Activated effector memory CD4-positive, alpha-beta T cell treated with anti-CD3 and anti-CD28 coated beads, Interleukin-2, amount 50 U/mL, for 16 hours (primary cell): ENCODE results near the gene MAP4K4.
"Not testable (repeated sequence)": the region's sequence is repeated elsewhere in the genome, so short reads cannot be mapped to it uniquely, and the experiment has no call there.

Source experiments
- DNase-seq: peaks from one replicate; pipeline ENCODE4 v3.0.0-alpha.2; 2020

MAP4K4 gene

DNA sequence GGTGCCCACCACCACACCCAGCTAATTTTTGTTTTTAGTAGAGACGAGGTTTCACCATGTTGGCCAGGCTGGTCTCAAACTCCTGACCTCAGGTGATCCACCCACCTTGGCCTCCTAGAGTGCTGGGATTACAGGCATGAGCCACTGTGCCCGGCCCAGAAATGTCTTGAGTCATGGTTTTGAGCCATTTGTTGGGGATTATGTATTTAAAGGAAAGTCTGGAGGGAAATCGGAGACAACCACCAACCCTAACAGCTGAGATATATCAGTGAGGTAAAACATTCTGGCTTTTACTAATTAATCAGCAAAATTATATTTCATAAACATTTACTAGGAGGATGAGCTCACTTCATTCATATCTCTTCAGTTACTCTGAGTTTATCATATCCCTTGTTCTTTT lies 72.2 kb downstream of the MAP4K4 start:
- DNase-seq, result not testable (repeated sequence)

DNA sequence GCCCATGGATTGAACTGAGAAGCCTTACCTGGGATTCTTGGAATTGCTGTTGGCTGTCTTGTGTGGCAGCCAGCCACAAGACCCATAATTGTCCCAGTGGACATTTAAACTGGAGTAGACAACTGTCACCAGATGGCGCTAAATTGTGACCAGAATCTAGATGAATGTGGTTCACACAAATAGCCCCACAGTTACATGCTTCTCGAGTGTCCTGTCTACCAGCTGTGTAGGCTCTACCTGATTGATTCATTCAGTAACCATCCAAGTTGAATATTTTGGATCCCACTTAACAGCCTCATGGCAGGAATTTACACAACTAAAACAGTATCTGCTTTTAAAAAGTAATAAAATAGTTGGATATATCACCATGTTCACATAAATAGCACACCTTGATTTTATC lies 73.2 kb downstream of the MAP4K4 start:
- no peak for DNase-seq

DNA sequence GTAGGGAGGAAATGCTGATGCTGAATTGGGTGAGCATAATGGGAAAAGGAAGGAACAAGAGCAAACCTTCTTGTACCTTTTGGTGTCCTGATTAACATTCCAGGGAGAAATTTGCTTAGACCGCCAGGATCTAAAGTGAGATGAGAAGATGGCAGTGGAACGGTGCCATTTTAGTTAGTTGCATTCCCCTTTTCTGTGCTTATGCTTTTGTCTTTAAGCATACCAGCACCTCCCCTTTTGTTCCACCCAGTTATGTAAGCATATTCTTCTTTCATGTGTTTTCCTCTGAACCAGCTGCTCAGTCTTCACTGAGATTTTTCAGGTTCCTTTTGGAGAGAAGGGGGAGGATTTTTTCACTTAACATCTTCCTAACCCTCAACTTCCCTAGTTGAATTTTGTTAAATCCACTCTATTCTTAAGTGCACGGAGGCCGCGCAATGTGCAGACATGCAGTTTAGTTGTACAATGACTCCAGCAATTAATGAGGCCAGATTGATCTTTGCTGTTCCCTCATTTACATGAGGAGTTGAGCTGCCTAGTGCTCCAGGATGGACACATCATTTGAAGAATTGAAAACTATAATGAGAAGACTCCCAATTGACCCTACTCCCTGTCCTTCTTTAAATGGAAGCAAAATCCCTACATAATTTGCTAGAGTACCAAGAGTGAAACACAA lies 73.9 kb downstream of the MAP4K4 start:
- DNase-seq, result no peak

DNA sequence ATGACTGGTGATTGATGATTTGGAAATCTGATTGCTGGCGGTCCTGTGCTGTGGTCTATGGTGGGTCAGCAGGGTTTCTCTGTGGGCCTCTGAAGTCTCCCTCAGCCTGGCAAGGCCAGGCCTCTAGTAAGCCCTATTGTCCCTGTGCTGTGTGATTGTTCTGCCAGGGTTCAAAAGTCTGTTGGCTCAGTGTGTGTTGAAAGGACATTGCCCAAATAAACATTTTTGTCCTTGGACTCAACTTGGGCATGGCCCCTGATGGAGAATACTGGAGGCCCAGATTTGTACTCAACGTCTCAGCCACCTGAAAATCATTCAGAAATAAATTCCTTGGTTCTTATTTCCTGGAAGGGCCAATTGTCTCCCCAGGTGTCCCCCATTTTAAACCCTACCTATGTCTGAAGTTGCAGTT lies 74.4 kb downstream of the MAP4K4 start:
- DNase-seq, result no peak

DNA sequence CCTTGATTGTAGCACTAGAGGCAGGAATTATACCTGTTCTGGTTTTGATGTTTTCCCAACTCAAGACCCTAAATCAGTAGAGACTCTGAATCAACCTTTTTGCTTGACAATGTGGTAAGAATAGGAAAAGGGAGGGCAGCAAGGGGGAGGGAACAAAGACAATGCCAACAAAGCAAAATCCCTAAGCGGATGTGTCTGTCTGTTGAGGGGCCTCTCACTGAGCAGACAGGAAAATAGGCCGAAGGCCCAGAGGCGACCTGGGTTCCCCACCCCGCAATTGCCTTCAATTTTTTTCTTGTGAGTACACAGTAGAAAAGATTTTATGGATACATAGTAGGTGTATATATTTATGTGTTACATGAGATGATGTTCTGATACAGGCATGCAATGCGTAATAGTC lies 75.6 kb downstream of the MAP4K4 start:
- no peak for DNase-seq

DNA sequence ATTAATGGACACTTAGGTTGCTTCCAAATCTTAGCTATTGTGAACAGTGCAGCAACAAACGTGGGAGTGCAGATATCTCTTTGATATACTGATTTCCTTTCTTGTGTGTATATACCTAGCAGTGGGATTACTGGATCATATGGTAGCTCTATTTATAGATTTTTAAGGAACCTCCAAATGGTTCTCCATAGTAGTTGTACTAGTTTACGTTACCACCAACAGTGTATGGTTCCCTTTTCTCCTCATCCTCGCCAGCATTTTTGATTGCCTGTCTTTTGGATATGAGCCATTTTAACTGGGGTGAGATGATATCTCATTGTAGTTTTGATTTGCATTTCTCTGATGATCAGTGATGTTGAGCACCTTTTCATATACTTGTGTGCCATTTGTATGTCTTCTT lies 76.5 kb downstream of the MAP4K4 start:
- not testable (repeated sequence) for DNase-seq

DNA sequence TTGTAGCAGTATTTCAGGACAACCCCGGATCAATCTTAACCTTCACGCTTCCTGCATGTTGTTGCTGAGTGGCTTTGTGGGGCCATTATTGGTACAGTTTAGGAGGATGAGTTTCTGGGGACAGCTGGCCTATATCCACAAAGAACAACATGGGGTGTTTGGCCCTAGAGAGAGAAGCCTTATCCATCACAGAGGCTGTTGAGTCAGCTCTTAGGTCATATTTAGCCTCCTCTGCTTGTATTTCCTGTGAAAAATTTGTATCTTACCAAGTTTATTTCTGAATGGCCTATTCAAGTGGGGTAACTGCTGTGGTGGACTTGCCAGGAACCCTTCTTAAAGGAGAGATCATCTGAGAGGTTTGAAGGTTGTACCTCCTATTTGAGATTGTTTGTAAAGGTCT lies 77.6 kb downstream of the MAP4K4 start:
- DNase-seq, result no peak

DNA sequence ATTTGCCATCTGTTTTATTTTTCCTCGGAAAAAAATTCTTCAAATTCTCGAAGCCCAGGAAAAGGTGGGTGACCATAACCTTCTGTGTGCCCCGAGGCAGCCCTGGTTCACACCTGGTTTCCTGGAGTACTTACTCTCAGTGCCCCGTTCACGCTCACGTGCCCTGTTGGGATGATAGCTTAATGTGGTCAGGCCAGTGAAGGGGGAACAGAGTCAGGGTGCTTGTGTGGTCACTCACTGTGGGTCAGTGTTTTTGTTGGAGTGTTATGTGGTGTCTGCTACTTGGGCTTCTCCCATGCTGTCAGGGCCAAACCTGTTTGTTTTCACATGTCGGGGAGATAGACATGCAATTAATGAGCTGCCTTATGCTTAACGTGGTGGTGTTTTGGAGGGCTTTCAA lies 78.1 kb downstream of the MAP4K4 start:
- DNase-seq, result no peak

DNA sequence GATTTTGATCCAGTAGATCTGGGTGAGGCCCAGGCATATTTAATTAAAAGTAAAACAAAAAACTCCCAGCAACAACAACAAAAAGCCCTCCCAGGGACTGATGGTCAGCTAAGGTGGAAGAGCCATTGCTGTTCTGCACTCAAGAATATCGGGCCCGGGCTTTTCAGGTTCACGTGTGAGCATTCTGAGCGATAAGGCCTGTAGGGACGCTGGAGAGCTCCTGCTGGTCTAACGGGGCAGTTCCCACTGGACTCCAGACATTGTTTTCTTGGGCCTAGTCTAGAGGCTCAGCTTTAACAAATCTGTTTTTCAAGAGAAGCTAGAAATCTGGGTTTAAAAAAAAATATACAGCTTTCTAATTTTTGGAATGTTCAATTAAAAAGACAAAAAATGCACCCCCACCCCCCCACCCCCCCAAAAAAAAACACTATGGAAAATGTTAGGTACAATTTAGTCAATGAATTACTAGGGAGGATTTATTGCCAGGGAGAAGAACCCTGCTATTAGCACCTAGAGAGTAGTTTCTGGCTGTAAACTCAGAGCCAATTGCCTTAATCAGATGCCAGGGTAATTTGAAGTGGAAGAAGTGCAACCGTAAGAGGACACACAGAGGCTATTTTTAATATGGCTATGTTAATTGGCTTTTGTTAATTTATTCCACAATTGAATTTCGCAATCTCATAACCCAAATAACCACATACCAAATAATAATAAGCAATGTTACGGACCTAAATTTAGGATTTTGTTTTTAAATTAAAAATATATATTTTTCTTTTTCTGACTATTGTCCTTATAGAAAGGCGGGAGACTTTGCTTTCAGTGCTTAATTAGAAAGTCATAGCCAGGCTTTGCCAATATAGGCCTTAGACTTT lies 78.9 kb downstream of the MAP4K4 start:
- DNase-seq, result no peak

DNA sequence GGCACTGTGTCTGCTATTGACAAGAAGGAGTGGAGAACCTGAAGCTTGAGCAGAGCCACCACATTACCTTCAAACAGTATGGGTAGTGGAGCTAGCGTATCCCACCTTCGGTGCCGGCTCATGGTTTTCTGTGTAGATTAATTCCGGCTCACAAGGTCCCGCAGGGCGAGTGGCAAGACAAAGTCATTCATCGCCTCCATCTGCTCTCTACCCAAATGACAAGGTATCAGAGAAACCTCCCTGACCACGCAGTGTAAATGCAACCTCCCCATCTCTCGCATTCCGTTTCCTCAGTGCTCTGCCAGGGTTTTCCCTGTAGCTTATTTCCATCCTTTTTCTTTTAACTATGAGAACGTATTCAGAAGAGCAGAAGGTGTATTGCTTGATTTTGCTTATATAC lies 79.8 kb downstream of the MAP4K4 start:
- no peak for DNase-seq

DNA sequence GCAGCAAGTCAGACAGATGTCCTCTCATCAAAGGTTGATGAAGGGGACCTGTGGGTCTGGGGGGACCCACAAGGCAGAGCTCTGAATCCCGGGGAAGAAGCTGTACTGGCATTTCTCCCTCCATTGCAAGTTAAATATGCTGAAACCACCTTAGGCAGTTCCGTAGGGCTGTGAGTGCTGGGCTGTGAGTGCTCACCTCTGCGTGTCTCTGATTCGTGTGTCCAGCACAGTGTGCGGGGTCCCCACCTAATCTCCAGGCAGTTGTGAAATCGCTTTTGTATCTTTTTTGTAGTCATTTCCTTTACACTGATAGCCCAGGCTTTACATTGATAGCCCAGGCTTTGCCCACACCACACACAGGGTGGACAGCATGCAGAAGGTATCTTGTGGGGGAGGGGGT lies 80.6 kb downstream of the MAP4K4 start:
- DNase-seq, result no peak

DNA sequence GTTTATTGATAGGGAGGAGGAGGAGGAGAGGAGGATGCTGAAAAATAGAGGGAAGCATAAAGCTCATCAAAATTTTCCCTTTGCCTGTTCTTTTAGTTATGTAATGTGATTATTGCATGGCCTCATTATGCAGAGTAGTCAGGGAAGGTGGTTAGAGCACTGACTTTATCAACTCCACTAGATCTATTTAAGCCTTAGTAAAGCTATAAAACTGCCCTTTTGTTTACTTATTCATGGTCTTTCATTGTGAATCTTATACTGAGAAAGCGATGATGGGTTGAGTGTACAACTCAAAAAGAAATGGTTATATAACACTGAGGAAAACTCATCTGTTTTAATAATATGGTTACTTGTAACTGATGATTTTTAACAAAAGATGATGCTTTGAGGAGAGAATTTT lies 81.7 kb downstream of the MAP4K4 start:
- DNase-seq, result no peak

DNA sequence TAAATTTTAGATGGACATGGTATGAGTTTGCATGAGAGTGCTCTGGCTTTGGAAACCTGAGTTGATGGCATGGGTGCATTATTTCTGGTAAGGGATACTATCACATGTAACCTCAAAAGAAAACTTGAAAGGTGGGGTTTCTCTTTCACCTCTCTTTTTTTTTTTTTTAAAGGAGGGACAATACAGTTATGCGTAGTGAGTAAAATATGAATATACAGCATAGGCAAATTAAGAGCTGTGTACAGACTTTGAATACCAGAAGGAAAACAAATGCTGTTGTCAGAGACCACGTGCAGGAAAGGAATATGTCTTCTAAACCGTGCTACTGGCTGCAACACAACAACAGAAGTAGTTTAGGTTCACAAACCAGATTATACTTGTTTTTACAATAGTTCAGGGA lies 82.1 kb downstream of the MAP4K4 start:
- DNase-seq, result no peak

DNA sequence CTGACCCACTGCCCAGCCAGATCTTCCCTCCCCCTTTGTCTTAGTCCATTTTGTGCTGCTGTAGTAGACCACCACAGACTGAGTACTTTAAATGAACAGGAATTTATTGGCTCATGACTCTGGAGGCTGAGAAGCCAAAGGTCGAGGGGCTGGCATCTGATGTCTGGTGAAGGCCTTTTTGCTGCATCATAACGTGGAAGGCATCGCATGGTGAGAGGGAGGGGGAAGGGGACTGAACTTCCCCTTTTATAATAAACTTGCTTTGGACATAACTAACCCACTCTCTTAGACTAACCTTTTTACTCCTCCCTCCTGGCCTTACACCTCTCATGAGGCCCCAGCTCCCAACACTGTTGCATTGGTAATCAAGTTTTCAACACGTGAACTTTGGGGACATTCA lies 83.8 kb downstream of the MAP4K4 start:
- DNase-seq, result no peak

DNA sequence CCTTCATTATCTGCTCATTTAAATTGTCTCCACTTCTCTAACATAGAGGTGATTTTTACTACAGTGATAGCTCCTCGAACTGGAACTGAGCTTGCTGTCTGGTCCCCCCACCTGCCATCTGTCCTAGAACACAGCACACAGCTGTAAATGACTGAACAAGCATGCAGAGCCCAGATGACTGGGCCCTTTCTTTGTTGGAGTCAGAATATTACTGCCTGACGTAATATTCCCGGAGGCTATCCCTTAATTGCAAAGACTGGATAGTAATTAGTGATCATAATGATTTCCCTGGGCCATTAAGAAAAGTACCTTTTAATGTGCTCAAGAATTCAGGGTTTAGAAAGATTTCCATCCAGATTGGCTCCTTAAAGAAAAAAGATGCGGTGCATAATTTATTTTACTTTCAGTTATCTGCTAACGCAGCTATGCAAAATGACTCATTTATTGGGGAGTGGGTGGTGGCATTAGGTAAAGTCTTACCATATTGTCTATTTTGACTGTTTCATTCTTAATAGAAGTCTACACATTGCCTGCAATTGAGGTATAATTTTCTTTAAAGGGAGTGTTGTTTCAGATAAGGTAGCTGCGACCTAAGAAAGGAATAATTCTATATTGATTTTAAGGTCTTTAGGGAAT lies 84.4 kb downstream of the MAP4K4 start:
- DNase-seq, result no peak

DNA sequence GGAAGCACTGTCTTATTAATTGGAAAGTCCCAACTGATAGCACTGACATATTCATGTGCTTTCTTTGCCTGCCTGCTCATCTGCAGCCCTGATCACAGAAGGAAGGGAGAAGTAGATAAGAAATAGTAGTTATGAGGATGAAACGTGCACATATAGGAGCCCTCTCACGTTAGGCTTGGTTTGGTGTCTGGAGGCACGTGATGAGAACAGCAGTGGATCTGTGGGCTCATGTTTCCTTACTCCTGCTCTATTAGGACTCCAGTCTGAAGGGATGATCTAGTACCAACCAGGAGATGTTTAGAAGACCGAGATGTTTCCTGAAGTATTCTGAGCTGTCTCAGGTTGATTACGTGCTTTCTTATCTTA lies 84.9 kb downstream of the MAP4K4 start:
- DNase-seq, result no peak

DNA sequence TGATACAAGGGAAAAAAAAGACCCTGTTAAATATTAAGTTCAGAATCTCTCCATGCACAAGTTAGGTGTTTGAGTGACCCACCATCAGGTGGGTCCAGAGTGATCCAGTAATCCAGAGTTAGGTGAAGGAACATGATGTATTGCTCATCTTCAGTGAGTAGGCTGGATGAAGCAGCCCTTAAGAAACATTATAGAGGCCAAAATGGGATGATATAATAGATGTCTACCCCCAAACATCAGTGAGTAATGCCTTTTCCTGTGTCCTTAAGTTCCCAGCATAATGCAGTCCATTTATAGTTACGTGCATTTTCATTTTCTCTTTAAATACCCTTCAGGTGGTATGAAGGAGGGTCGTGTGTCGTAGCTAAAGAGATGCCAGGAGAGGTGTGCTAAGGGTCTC lies 89.6 kb downstream of the MAP4K4 start:
- no peak for DNase-seq

DNA sequence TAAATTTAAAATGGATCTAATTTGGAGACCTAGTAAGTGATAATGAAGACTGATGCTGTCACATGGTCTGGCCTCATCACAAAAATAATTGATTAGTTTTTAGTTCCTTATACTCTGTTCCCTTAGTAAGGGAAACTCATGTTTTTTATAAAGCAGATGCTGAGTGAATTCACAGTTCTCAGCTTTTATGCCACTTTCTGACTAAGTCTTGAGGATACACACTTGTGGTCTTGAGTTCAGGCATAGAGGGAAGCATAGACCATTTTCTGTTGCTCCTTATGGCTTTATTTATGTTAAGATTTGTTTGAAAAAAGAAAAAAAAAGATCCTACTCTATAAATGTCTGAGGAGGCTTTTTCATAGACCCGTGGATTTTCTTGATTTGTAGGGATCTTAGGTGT lies 91.1 kb downstream of the MAP4K4 start:
- DNase-seq, result no peak

DNA sequence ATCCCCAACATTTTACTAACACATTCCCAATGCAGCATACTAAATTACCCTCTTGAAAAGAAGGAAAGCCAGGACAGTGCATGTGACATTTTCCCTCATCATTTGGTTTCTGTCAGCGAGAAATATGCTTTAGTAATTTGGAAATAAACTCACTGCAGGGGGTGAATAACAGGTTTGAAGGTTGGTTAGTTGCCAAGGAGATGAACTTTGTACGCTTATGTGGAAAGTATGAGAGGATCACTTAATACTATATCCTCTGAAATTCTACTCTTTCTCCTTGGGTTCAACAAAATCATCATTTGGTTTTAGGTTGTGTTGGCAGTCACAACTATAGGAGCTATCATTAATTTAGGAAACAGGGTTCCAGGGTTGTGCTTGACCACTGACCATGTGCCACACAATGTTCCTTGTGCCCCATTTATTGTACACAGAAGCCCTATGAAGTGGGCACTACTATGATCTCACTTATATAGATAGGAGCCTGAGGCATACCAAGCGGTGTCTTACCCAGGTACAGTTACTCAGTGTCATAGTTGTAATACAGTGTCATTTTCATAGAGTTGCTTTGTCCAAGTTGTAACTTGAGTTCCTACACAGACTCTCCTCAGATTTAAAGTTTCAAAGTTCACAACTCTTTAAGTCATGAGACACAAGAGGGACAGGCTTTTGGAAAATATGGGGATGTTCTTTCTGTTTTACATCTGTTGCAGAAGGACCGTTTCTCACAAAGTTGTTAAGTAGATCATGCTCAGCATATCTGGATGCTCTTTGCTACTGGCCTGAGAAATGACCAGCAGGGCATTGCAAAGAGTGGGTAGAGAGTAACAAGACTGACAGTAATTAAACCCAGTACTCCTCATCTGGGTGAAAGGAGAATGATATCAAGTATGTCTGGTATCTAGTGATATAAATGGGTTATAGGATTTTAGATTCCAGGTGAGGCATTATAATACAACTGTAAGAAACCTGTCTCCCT lies 91.8 kb downstream of the MAP4K4 start:
- no peak for DNase-seq

DNA sequence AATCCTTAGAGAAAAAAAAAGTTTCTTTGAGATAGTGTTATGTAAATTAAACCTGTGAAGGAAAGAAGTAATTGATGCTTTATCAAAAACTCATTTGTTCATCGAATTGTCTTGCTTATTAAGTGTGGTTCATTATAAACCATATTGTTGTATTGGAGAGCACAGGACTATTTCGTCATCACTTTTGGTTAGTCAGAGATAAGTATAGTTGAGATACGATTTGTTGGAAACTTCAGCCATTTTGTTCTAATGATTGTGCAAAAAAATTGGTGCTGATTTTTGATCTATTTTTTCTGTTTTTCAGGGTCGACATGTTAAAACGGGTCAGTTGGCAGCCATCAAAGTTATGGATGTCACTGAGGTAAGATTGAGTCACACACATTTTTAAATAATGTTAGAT lies 92.9 kb downstream of the MAP4K4 start:
- DNase-seq, result no peak

DNA sequence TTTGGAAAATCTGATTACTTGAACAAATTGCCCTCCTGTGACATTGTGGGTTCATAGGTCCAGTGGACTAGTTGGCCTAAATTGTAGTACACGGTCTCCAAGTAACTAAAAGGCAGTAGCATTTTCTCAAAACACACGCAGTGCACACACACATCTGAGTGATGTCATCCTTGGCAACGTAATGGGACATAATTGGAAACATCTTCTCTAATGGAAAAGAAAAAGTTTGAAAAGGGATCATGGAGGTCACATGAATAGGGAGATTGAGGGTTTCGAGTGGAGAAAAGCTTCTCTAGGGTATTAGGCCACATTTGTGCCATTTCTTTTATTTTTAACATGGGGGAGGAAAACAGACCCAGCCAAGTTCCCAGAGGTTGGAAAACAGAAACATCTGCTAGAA lies 93.3 kb downstream of the MAP4K4 start:
- no peak for DNase-seq

DNA sequence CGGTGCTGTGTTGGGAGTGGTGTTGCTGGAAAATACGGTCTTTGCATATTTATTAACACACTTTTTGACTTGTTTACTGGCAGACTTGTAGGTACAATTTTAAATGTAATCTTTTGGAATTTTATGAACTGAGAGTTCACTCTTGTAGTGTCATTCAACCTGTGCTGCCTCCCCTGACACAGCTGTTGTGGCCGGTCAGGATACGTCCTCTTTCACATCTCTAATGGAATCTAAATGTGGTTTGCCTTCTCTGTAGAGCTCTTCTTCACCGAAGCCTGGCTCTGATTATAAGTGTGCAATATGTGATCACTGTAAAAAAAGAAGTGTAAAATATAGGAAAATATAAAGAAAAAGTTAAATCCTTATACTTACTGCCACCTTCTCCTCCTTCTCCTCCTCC lies 94.7 kb downstream of the MAP4K4 start:
- no peak for DNase-seq
